WTC11 (cell line): Measurements from ENCODE around the gene UBC. TPM values are rescaled to one million over a fixed set of nuclear protein-coding genes. Genes with fewer than 3 reads are reported as not detected.

Experiments
- ATAC-seq: fragments of 200-7000 bp; cut with Tn5 transposase; 2 replicates; pipeline ENCODE4 v1.10.0; 2021; ENCODE audit warnings: mild to moderate bottlenecking, moderate library complexity
- CTCF ChIA-PET: fragments of 300-600 bp; sonication (Branson Sonifier 250); formaldehyde crosslinking; loops from one replicate; lab custom pipeline; 2021; ENCODE audit warnings: antibody characterized with exemption; lab: Charles Lee
- POLR2A ChIA-PET: fragments of 350-600 bp; sonication (Branson Sonifier 250); formaldehyde crosslinking; loops from one replicate; lab custom pipeline; 2021; ENCODE audit warnings: antibody characterized with exemption; lab: Charles Lee
- DNase-seq: peaks from one replicate; pipeline ENCODE4 v3.0.0; 2021; ENCODE audit warnings: low spot score
- H3K27ac Mint-ChIP-seq: 2 replicates; pipeline ENCODE4 v1.8.0; 2021; ENCODE audit warnings: mixed read lengths
- H3K27me3 Mint-ChIP-seq: 2 replicates; pipeline ENCODE4 v1.8.0; 2021; ENCODE audit warnings: low read depth, mild to moderate bottlenecking, moderate library complexity, mixed read lengths
- H3K36me3 Mint-ChIP-seq: 2 replicates; pipeline ENCODE4 v1.8.0; 2021; ENCODE audit warnings: mixed read lengths
- H3K4me1 Mint-ChIP-seq: 2 replicates; pipeline ENCODE4 v1.8.0; 2022; ENCODE audit warnings: mixed read lengths
- H3K4me3 Mint-ChIP-seq: 2 replicates; pipeline ENCODE4 v1.8.0; 2021; ENCODE audit warnings: mild to moderate bottlenecking, moderate library complexity, mixed read lengths
- H3K9me3 Mint-ChIP-seq: 2 replicates; pipeline ENCODE4 v1.8.0; 2021; ENCODE audit warnings: mixed read lengths
- ERG ChIP-seq: fragments of 250-450 bp; sonication (Bioruptor Pico); IDR thresholded peaks from 2 replicates; pipeline ENCODE4 v1.8.0; 2021; ENCODE audit warnings: mild to moderate bottlenecking
- FOXP4 ChIP-seq: sonication (generic); formaldehyde crosslinking; IDR thresholded peaks from 2 replicates; pipeline ENCODE4 v1.8.0; 2022; ENCODE audit warnings: mild to moderate bottlenecking, missing genetic modification reagents
- GABPB1 ChIP-seq: sonication (generic); formaldehyde crosslinking; IDR thresholded peaks from 2 replicates; pipeline ENCODE4 v1.8.1; 2023; ENCODE audit warnings: mild to moderate bottlenecking, missing genetic modification reagents
- PREB ChIP-seq: sonication (generic); formaldehyde crosslinking; IDR thresholded peaks from 2 replicates; pipeline ENCODE4 v1.8.1; 2022; ENCODE audit warnings: mild to moderate bottlenecking, missing genetic modification reagents, moderate library complexity, borderline replicate concordance
- SMAD3 ChIP-seq: sonication (generic); formaldehyde crosslinking; IDR thresholded peaks from 2 replicates; pipeline ENCODE4 v1.8.0; 2022; ENCODE audit warnings: missing genetic modification reagents, mild to moderate bottlenecking, borderline replicate concordance
- SP1 ChIP-seq: sonication (generic); formaldehyde crosslinking; conservative IDR thresholded peaks from 2 replicates; pipeline ENCODE4 v1.8.1; 2022; ENCODE audit warnings: missing genetic modification reagents
- TCF7 ChIP-seq: sonication (generic); formaldehyde crosslinking; IDR thresholded peaks from 2 replicates; pipeline ENCODE4 v1.8.0; 2022; ENCODE audit warnings: mild to moderate bottlenecking, low read depth, missing genetic modification reagents, moderate library complexity
- TEAD1 ChIP-seq: sonication (generic); formaldehyde crosslinking; IDR thresholded peaks from 2 replicates; pipeline ENCODE4 v1.8.0; 2022; ENCODE audit warnings: mild to moderate bottlenecking, missing genetic modification reagents
- ZBTB21 ChIP-seq: sonication (generic); formaldehyde crosslinking; IDR thresholded peaks from 2 replicates; pipeline ENCODE4 v1.8.1; 2023; ENCODE audit warnings: mild to moderate bottlenecking, missing genetic modification reagents, borderline replicate concordance
- ZNF281 ChIP-seq: sonication (generic); formaldehyde crosslinking; IDR thresholded peaks from 2 replicates; pipeline ENCODE4 v1.8.0; 2023; ENCODE audit warnings: mild to moderate bottlenecking, missing genetic modification reagents
- ZNF423 ChIP-seq: fragments of 250-450 bp; sonication (Bioruptor Pico); IDR thresholded peaks from 2 replicates; pipeline ENCODE4 v2.1.2; 2022; ENCODE audit warnings: mild to moderate bottlenecking, moderate library complexity
- total RNA-seq: library from RNA; stranded (reverse); gene quantifications from 3 replicates; pipeline ENCODE4 v1.2.3, GENCODE V29; 2021
- TF ChIP-seq, protein P1 (sequence below): sonication (generic); formaldehyde crosslinking; IDR thresholded peaks from 2 replicates; pipeline ENCODE4 v1.8.0; 2023; ENCODE audit warnings: missing genetic modification reagents
- TF ChIP-seq, protein P2 (sequence below): sonication (generic); formaldehyde crosslinking; IDR thresholded peaks from 2 replicates; pipeline ENCODE4 v1.8.1; 2023; ENCODE audit warnings: mild to moderate bottlenecking, moderate library complexity, missing genetic modification reagents
- TF ChIP-seq, protein P3 (sequence below): sonication (generic); formaldehyde crosslinking; IDR thresholded peaks from 2 replicates; pipeline ENCODE4 v1.8.1; 2022; ENCODE audit warnings: mild to moderate bottlenecking, moderate library complexity, missing genetic modification reagents
- TF ChIP-seq, protein P4 (sequence below): sonication (generic); formaldehyde crosslinking; IDR thresholded peaks from 2 replicates; pipeline ENCODE4 v1.8.1; 2022; ENCODE audit warnings: low read depth, mild to moderate bottlenecking, moderate library complexity, missing genetic modification reagents, borderline replicate concordance

The UBC gene
- total RNA-seq, 1 experiment from 2014 or later = 530 TPM

GRCh38 chr12:124928095-124928911 lies 13.9 kb upstream of the UBC start:
- H3K27ac Mint-ChIP-seq = peak overlapping the region; percentile 88
- DNase-seq = peak; percentile 35
- H3K36me3 Mint-ChIP-seq = no peaks in the 10 kb centered on the region
- ChIA-PET CTCF (interaction anchor here (1.2 to 2.4 kb wide), 2 partner anchors 12 to 22 kb away, joined by 4 to 12 read pairs; no protein-coding TSS in a partner anchor), POLR2A (interaction anchor here (0.6 kb wide), 4 partner anchors 11 to 97 kb away, joined by 3 to 4 read pairs (median 4); no protein-coding TSS in a partner anchor)
- ATAC-seq = no peak; the same call in 1 of the 2 replicates
- peaks cover 12% of the 10 kb centered on the region for H3K4me1 Mint-ChIP-seq
- H3K27me3 Mint-ChIP-seq = peaks cover 4% of the 10 kb centered on the region
- no peaks in the 10 kb centered on the region for H3K9me3 Mint-ChIP-seq
- peak overlapping the region; percentile 99 for H3K4me3 Mint-ChIP-seq
- TF ChIP-seq PREB (CRISPR knock-in tag) (no peak), ZNF281 (CRISPR knock-in tag) (no peak), ERG (CRISPR knock-in tag) (no peak)

GRCh38 chr12:124927201-124928094 lies 13.0 kb upstream of the UBC start:
- Mint-ChIP-seq H3K4me3 (peak overlapping the region; percentile 99), H3K4me1 (peaks cover 15% of the 10 kb centered on the region), H3K27ac (peak overlapping the region; percentile 96), H3K27me3 (peaks cover 4% of the 10 kb centered on the region), H3K36me3 (no peaks in the 10 kb centered on the region), H3K9me3 (no peaks in the 10 kb centered on the region)
- CTCF ChIA-PET = interaction anchor here (1.2 to 2.4 kb wide), 2 partner anchors 13 to 21 kb away, joined by 4 to 12 read pairs; no protein-coding TSS in a partner anchor
- DNase-seq (peak; percentile 94), ATAC-seq (peak; percentile 75)
- POLR2A ChIA-PET = interaction anchor here (0.6 kb wide), 1 partner anchor 10 kb away, joined by 4 read pairs; no protein-coding TSS in a partner anchor
- TF ChIP-seq SP1 (CRISPR knock-in tag) (peak; percentile 54; the same call in 1 of the 2 replicates), TCF7 (CRISPR knock-in tag) (no peak), ZBTB21 (CRISPR knock-in tag) (no peak), SMAD3 (CRISPR knock-in tag) (0 out of 2 replicates have a peak, but pooled peaks have one; percentile 52), FOXP4 (CRISPR knock-in tag) (0 out of 2 replicates have a peak, but pooled peaks have one; percentile 36), TEAD1 (CRISPR knock-in tag) (peak; percentile 90), ZNF423 (CRISPR knock-in tag) (no peak), GABPB1 (CRISPR knock-in tag) (peak; percentile 53; the same call in 1 of the 2 replicates)
- TF ChIP-seq, protein P1, sequence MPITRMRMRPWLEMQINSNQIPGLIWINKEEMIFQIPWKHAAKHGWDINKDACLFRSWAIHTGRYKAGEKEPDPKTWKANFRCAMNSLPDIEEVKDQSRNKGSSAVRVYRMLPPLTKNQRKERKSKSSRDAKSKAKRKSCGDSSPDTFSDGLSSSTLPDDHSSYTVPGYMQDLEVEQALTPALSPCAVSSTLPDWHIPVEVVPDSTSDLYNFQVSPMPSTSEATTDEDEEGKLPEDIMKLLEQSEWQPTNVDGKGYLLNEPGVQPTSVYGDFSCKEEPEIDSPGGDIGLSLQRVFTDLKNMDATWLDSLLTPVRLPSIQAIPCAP (CRISPR knock-in tag) = peak; percentile 58; the same call in 1 of the 2 replicates
- TF ChIP-seq, protein P2, sequence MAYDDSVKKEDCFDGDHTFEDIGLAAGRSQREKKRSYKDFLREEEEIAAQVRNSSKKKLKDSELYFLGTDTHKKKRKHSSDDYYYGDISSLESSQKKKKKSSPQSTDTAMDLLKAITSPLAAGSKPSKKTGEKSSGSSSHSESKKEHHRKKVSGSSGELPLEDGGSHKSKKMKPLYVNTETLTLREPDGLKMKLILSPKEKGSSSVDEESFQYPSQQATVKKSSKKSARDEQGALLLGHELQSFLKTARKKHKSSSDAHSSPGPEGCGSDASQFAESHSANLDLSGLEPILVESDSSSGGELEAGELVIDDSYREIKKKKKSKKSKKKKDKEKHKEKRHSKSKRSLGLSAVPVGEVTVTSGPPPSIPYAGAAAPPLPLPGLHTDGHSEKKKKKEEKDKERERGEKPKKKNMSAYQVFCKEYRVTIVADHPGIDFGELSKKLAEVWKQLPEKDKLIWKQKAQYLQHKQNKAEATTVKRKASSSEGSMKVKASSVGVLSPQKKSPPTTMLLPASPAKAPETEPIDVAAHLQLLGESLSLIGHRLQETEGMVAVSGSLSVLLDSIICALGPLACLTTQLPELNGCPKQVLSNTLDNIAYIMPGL = peak; percentile 81
- TF ChIP-seq, protein P3, sequence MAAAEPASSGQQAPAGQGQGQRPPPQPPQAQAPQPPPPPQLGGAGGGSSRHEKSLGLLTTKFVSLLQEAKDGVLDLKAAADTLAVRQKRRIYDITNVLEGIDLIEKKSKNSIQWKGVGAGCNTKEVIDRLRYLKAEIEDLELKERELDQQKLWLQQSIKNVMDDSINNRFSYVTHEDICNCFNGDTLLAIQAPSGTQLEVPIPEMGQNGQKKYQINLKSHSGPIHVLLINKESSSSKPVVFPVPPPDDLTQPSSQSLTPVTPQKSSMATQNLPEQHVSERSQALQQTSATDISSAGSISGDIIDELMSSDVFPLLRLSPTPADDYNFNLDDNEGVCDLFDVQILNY = 0 out of 2 replicates have a peak, but pooled peaks have one; percentile 37
- TF ChIP-seq, protein P4, sequence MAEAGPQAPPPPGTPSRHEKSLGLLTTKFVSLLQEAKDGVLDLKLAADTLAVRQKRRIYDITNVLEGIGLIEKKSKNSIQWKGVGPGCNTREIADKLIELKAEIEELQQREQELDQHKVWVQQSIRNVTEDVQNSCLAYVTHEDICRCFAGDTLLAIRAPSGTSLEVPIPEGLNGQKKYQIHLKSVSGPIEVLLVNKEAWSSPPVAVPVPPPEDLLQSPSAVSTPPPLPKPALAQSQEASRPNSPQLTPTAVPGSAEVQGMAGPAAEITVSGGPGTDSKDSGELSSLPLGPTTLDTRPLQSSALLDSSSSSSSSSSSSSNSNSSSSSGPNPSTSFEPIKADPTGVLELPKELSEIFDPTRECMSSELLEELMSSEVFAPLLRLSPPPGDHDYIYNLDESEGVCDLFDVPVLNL (CRISPR knock-in tag) = no peak
